ENCODE results near the gene CYTH4.
A peak's percentile ranks its signal among the peaks of the same experiment; 100 is the strongest.

CYTH4 gene

GRCh38 chr22:37314315-37315074, 32.2 kb downstream of the CYTH4 start:
- no peak for TF ChIP-seq CTCF (conservative IDR thresholded peaks at IDR 0.05)
- no peak overlapping the region for H3K27ac ChIP-seq

GRCh38 chr22:37316405-37316804, 34.1 kb downstream of the CYTH4 start:
- TF ChIP-seq CTCF (conservative IDR thresholded peaks at IDR 0.05): no peak
- no peak overlapping the region for H3K27ac ChIP-seq

- no peak overlapping the region for H3K27ac ChIP-seq
- peak; percentile 90 for TF ChIP-seq CTCF (conservative IDR thresholded peaks at IDR 0.05)
These were observed 34.6 kb downstream of the CYTH4 start for GRCh38 chr22:37316875-37317371.

GRCh38 chr22:37317698-37318210, 35.4 kb downstream of the CYTH4 start:
- H3K27ac ChIP-seq: no peak overlapping the region
- no peak for TF ChIP-seq CTCF (conservative IDR thresholded peaks at IDR 0.05)

- TF ChIP-seq CTCF (conservative IDR thresholded peaks at IDR 0.05): no peak
- no peak overlapping the region for H3K27ac ChIP-seq
These were observed 36.2 kb downstream of the CYTH4 start for GRCh38 chr22:37318364-37319109.

- H3K27ac ChIP-seq: no peak overlapping the region
- no peak for TF ChIP-seq CTCF (conservative IDR thresholded peaks at IDR 0.05)
These were observed 37.2 kb downstream of the CYTH4 start for GRCh38 chr22:37319469-37319868.
